Activated naive CD4-positive, alpha-beta T cell treated with anti-CD3 and anti-CD28 coated beads for 36 hours (primary cell): ENCODE data around the gene TCERG1L. TPM values are rescaled to one million over a fixed set of nuclear protein-coding genes. Genes with fewer than 3 reads are reported as not detected.
"Not testable (repeated sequence)": the region's sequence is repeated elsewhere in the genome, so short reads cannot be mapped to it uniquely, and the experiment has no call there.

Experiments used
- CTCF ChIA-PET: fragments of 350-600 bp; sonication (Branson Sonifier 250); formaldehyde crosslinking; loops from one replicate; lab custom pipeline; 2021; ENCODE audit warnings: antibody characterized with exemption; lab: Charles Lee
- DNase-seq: peaks from one replicate; pipeline ENCODE4 v3.0.0-alpha.2; 2020
- H3K27ac Mint-ChIP-seq: one replicate; pipeline ENCODE4 v1.8.0; 2021; ENCODE audit warnings: mild to moderate bottlenecking, mixed read lengths
- H3K27me3 Mint-ChIP-seq: one replicate; pipeline ENCODE4 v1.8.0; 2021; ENCODE audit warnings: low read depth, mixed read lengths
- H3K36me3 Mint-ChIP-seq: one replicate; pipeline ENCODE4 v1.8.0; 2021; ENCODE audit warnings: low read depth, mixed read lengths
- H3K4me1 Mint-ChIP-seq: one replicate; pipeline ENCODE4 v1.8.0; 2021; ENCODE audit warnings: low read depth, mixed read lengths
- H3K4me3 Mint-ChIP-seq: one replicate; pipeline ENCODE4 v1.8.0; 2021; ENCODE audit warnings: mild to moderate bottlenecking, moderate library complexity, mixed read lengths
- H3K9me3 Mint-ChIP-seq: one replicate; pipeline ENCODE4 v1.8.0; 2021; ENCODE audit warnings: mixed read lengths
- intact Hi-C: fragments of 100-400 bp; cut with micrococcal nuclease; formaldehyde crosslinking; loops from one replicate; pipeline ENCODE4 v1.15.1; 2023
- total RNA-seq, 2 experiments: library from RNA; stranded (reverse); gene quantifications; one replicate each; pipeline ENCODE4 v1.2.3, GENCODE V29; 2021

Gene TCERG1L
- total RNA-seq, 2 experiments from 2014 or later = 0.10 TPM; not detected in 1

- Mint-ChIP-seq H3K4me1 (peaks cover 5% of the 10 kb centered on the region), H3K36me3 (no peaks in the 10 kb centered on the region), H3K27me3 (no peaks in the 10 kb centered on the region), H3K27ac (no peak overlapping the region), H3K4me3 (no peak overlapping the region), H3K9me3 (no peaks in the 10 kb centered on the region)
- intact Hi-C loops = no loop called here
- CTCF ChIA-PET = no interaction called here
- no peak for DNase-seq
These were observed 148.4 kb downstream of the TCERG1L start for GRCh38 chr10:131162866-131163843.

DNA sequence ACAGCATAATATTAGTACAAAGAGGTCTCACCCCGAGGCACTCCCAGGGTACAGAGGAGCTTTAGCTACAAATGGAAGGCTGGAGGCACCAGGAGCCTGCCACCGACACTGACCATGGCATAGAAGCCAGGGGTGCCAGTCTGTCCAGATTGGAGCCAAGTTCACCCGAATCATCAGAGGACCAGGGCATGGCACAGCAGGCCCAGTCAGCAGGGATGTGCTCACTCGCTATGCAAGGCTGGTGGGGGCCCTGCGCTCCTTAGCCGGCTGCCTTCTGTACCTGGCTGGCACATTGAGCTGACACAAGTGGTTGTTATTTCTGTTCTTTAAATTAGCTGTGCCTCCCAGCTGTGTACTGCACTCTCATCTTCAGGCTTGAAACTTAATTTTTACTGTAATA lies 149.3 kb downstream of the TCERG1L start:
- Mint-ChIP-seq H3K9me3 (no peaks in the 10 kb centered on the region), H3K4me3 (no peak overlapping the region), H3K27ac (no peak overlapping the region), H3K27me3 (no peaks in the 10 kb centered on the region), H3K4me1 (peaks cover 5% of the 10 kb centered on the region), H3K36me3 (no peaks in the 10 kb centered on the region)
- DNase-seq = no peak
- intact Hi-C loops = no loop called here
- CTCF ChIA-PET = no interaction called here

DNA sequence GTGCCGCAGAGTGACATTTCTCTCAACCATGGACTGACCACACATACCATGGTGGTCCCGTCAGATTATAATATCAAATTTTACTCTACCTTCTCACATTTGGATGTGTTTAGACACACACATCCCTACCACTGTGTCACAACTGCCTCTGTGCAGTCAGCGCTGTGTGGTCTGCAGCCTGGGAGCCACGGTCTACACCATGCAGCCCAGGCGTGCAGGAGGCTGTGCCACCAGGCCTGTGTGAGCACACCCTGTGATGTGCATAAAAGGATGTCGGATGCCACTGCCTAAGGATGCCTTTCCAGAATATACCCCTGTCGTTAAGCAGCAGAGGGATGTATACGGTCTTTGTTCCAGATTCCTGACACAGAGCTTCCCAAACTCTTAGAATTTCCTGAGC lies 150.4 kb downstream of the TCERG1L start:
- intact Hi-C loops = no loop called here
- Mint-ChIP-seq H3K9me3 (no peaks in the 10 kb centered on the region), H3K4me1 (peaks cover 5% of the 10 kb centered on the region), H3K4me3 (no peak overlapping the region), H3K36me3 (no peaks in the 10 kb centered on the region), H3K27ac (no peak overlapping the region), H3K27me3 (peaks cover 5% of the 10 kb centered on the region)
- CTCF ChIA-PET = no interaction called here
- DNase-seq = no peak

- H3K9me3 Mint-ChIP-seq = no peaks in the 10 kb centered on the region
- peaks cover 9% of the 10 kb centered on the region for H3K27me3 Mint-ChIP-seq
- H3K27ac Mint-ChIP-seq = no peak overlapping the region
- no peak for DNase-seq
- peaks cover 8% of the 10 kb centered on the region for H3K4me1 Mint-ChIP-seq
- H3K36me3 Mint-ChIP-seq = no peaks in the 10 kb centered on the region
- H3K4me3 Mint-ChIP-seq = no peak overlapping the region
- intact Hi-C loops = no loop called here
- CTCF ChIA-PET = no interaction called here
These were observed 151.2 kb downstream of the TCERG1L start for GRCh38 chr10:131160219-131160875.

DNA sequence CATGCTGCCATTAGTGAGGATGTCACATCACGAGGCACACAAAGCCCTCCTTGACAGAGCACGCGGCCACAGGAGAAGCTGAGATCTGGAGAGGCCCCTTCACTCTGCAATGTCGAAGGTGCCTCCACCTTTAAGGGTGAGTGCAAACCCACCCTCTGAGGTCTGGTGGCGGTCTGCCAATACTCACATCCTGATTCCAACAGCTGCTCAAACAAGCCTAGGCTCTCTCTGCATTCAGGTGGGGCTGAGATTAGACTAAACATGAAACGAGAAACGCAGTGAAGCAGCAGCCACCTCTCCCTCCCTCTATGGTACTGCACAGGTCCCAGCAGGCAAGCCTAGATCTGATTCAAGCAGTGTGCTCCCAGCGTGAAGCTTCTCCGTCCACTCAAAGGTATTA lies 151.8 kb downstream of the TCERG1L start:
- Mint-ChIP-seq H3K27ac (no peak overlapping the region), H3K4me1 (peaks cover 8% of the 10 kb centered on the region), H3K9me3 (no peaks in the 10 kb centered on the region), H3K27me3 (peaks cover 9% of the 10 kb centered on the region), H3K36me3 (no peaks in the 10 kb centered on the region), H3K4me3 (no peak overlapping the region)
- CTCF ChIA-PET = no interaction called here
- no peak for DNase-seq
- intact Hi-C loops = no loop called here

- CTCF ChIA-PET = no interaction called here
- Mint-ChIP-seq H3K4me1 (peaks cover 8% of the 10 kb centered on the region), H3K27me3 (peaks cover 9% of the 10 kb centered on the region), H3K36me3 (no peaks in the 10 kb centered on the region), H3K4me3 (no peak overlapping the region), H3K27ac (no peak overlapping the region), H3K9me3 (no peaks in the 10 kb centered on the region)
- intact Hi-C loops = no loop called here
- DNase-seq = no peak
These were observed 152.8 kb downstream of the TCERG1L start for GRCh38 chr10:131158695-131159094.

GRCh38 chr10:131157899-131158298 lies 153.6 kb downstream of the TCERG1L start:
- Mint-ChIP-seq H3K27ac (no peak overlapping the region), H3K4me3 (no peak overlapping the region), H3K9me3 (peaks cover 2% of the 10 kb centered on the region), H3K36me3 (no peaks in the 10 kb centered on the region), H3K27me3 (peaks cover 11% of the 10 kb centered on the region), H3K4me1 (peaks cover 4% of the 10 kb centered on the region)
- no peak for DNase-seq
- CTCF ChIA-PET = no interaction called here
- intact Hi-C loops = no loop called here

GRCh38 chr10:131155876-131156230 lies 155.7 kb downstream of the TCERG1L start:
- H3K9me3 Mint-ChIP-seq = peaks cover 14% of the 10 kb centered on the region
- CTCF ChIA-PET = no interaction called here
- peak; percentile 13 for DNase-seq
- H3K27ac Mint-ChIP-seq = no peak overlapping the region
- H3K4me3 Mint-ChIP-seq = no peak overlapping the region
- peaks cover 3% of the 10 kb centered on the region for H3K4me1 Mint-ChIP-seq
- peaks cover 11% of the 10 kb centered on the region for H3K27me3 Mint-ChIP-seq
- H3K36me3 Mint-ChIP-seq = no peaks in the 10 kb centered on the region
- intact Hi-C loops = no loop called here

GRCh38 chr10:131155218-131155875 lies 156.2 kb downstream of the TCERG1L start:
- Mint-ChIP-seq H3K4me1 (peaks cover 3% of the 10 kb centered on the region), H3K27me3 (peaks cover 11% of the 10 kb centered on the region), H3K36me3 (no peaks in the 10 kb centered on the region), H3K9me3 (peaks cover 17% of the 10 kb centered on the region), H3K4me3 (no peak overlapping the region), H3K27ac (no peak overlapping the region)
- CTCF ChIA-PET = no interaction called here
- DNase-seq = no peak
- intact Hi-C loops = no loop called here

DNA sequence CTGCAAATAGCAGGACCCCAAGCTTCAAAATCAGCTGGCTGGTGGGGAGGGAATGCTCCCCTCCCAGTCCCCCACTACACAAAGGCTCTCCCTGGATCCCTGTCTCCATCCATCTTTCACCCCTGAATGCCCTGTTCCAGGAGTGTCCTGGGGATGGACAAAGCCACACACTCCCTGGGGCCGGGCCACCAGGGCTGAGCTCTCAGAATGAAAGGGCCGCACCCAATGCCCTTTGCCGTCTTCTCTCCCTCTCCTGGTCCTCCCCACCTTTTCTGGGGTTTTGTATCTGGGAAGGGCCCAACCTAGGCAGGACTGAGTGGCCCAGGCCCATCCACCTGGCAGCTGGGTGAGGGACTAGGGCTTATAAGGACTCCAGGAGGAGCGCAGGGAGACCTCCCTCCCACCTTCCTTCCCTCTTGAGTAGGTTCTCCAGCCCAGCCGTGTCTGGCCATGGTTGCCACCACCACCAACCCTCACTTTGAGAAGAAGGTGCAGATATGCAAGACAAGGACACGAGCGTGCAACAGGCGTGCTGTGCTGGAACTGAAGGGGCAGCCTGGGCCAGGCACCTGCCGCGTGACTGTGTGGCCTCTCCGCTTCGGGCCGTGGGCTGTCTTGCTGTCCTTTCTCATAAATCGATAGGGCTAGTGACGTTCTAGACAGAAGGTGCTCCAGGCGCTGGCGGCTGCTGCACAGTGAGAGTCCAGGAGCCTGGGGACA lies 157.1 kb downstream of the TCERG1L start:
- peaks cover 3% of the 10 kb centered on the region for H3K4me1 Mint-ChIP-seq
- DNase-seq = no peak
- CTCF ChIA-PET = interaction anchor here (0.7 kb wide), 1 partner anchor 530 kb away, joined by 3 read pairs; no protein-coding TSS in a partner anchor
- intact Hi-C loops = no loop called here
- H3K27me3 Mint-ChIP-seq = peaks cover 11% of the 10 kb centered on the region
- no peak overlapping the region for H3K27ac Mint-ChIP-seq
- peaks cover 17% of the 10 kb centered on the region for H3K9me3 Mint-ChIP-seq
- H3K36me3 Mint-ChIP-seq = no peaks in the 10 kb centered on the region
- no peak overlapping the region for H3K4me3 Mint-ChIP-seq

- H3K4me1 Mint-ChIP-seq, H3K27ac Mint-ChIP-seq, H3K36me3 Mint-ChIP-seq, CTCF ChIA-PET, DNase-seq, H3K4me3 Mint-ChIP-seq, intact Hi-C loops: not testable (repeated sequence)
- Mint-ChIP-seq H3K27me3 (peaks cover 11% of the 10 kb centered on the region), H3K9me3 (peaks cover 17% of the 10 kb centered on the region)
These were observed 159.1 kb downstream of the TCERG1L start for GRCh38 chr10:131152456-131152855.

- H3K27me3 Mint-ChIP-seq = peaks cover 2% of the 10 kb centered on the region
- no peaks in the 10 kb centered on the region for H3K36me3 Mint-ChIP-seq
- H3K4me3 Mint-ChIP-seq = no peak overlapping the region
- DNase-seq = no peak
- peaks cover 17% of the 10 kb centered on the region for H3K9me3 Mint-ChIP-seq
- CTCF ChIA-PET = no interaction called here
- no peak overlapping the region for H3K27ac Mint-ChIP-seq
- H3K4me1 Mint-ChIP-seq = no peaks in the 10 kb centered on the region
- intact Hi-C loops = no loop called here
These were observed 161.4 kb downstream of the TCERG1L start for GRCh38 chr10:131150126-131150525.
